ENCODE data around the gene ST3GAL6. TPM values are rescaled to one million over a fixed set of nuclear protein-coding genes. Genes with fewer than 3 reads are reported as not detected.

ST3GAL6 gene
- total RNA-seq, 1 experiment from 2014 or later: 4.6 TPM

Other genes with a start within 250 kb of the ST3GAL6 start
- 86.1 and 200 TPM in 2 replicates for gene CLDND1, start 240.4 kb upstream of the ST3GAL6 start, total RNA-seq (2014; rRNA removed; shearing (Covaris generic))
- gene GPR15, start 231.4 kb upstream of the ST3GAL6 start, total RNA-seq (2014; rRNA removed; shearing (Covaris generic)): 0.06 TPM in 1 of 2 replicates, not detected in the other
- gene CPOX, start 169.7 kb upstream of the ST3GAL6 start, total RNA-seq (2014; rRNA removed; shearing (Covaris generic)): 31.6 and 39.9 TPM in 2 replicates
- gene DCBLD2, start 138.4 kb downstream of the ST3GAL6 start, total RNA-seq (2014; rRNA removed; shearing (Covaris generic)): 30.4 and 40.2 TPM in 2 replicates

Measured in H4 (cell line).